Stimulated activated naive CD8-positive, alpha-beta T cell treated with anti-CD3 and anti-CD28 coated beads, Interleukin-15, amount 100 ng/mL, for 72 hours (primary cell): ENCODE data around the gene ME2.
A peak's percentile ranks its signal among the peaks of the same experiment; 100 is the strongest.
"Not testable (repeated sequence)": the region's sequence is repeated elsewhere in the genome, so short reads cannot be mapped to it uniquely, and the experiment has no call there.

Experiments
- ATAC-seq: fragments of 150-1000 bp; cut with Tn5 transposase; 2 replicates; pipeline ENCODE4 v1.10.0; 2021; ENCODE audit warnings: mild to moderate bottlenecking, moderate library complexity
- DNase-seq, 2 donors: peaks; one replicate each; pipeline ENCODE4 v3.0.0; 2021 to 2022
- H3K27ac Mint-ChIP-seq, 2 donors: one replicate each; pipeline ENCODE4 v1.8.0; 2022; ENCODE audit warnings: mild to moderate bottlenecking in 2 of 2, mixed read lengths in 2 of 2, moderate library complexity in 2 of 2
- H3K27me3 Mint-ChIP-seq: one replicate; pipeline ENCODE4 v1.8.0; 2022; ENCODE audit warnings: mixed read lengths
- H3K4me1 Mint-ChIP-seq: one replicate; pipeline ENCODE4 v1.8.0; 2022; ENCODE audit warnings: mild to moderate bottlenecking, mixed read lengths
- H3K4me3 Mint-ChIP-seq, 2 donors: one replicate each; pipeline ENCODE4 v1.8.0; 2022; ENCODE audit warnings: mild to moderate bottlenecking in 2 of 2, mixed read lengths in 2 of 2, moderate library complexity in 1 of 2
- H3K9me3 Mint-ChIP-seq, 2 donors: one replicate each; pipeline ENCODE4 v1.8.0; 2022; ENCODE audit warnings: mixed read lengths in 2 of 2

The ME2 gene

DNA sequence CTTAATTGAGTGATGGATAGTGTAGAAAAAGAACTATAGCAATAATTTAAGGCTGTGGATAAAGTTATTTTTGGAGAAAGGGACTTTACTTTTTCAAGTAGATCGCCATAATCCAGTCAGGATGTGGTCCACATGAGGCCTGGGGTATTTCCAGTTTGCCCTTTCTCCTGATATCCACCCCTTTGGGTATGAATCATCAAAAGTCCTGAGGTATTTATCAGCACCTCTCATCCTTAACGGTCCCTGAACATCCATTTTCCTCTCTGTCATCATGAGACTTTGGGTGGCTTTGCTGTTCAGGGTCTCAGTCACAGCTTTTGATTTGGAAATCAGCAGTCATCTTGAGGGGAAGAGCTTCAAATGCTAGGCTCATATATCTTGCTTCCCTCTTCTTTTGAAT is 49.6 kb downstream of the ME2 start:
- Mint-ChIP-seq H3K4me3 (no peak overlapping the region), H3K27ac (no peak overlapping the region), H3K9me3 (no peaks in the 10 kb centered on the region), H3K4me1 (no peaks in the 10 kb centered on the region), H3K27me3 (no peaks in the 10 kb centered on the region)
- no peak for ATAC-seq
- no peak for DNase-seq

DNA sequence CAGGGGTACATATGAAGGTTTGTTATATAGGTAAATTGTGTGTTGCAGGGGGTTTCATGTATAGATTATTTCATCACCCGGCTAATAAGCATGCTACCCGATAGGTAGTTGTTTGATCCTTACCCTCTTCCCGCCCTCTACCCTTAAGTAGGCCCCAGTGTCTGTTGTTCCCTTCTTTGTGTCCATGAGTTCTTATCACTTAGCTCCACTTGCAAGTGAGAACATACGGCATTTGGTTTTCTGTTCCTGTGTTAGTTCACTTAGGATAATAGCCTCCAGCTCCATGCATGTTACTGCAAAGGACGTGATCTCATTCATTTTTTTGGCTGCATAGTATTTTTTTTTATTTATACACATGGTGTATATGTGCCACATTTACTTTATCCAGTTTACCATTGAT is 54.8 kb downstream of the ME2 start:
- no peaks in the 10 kb centered on the region for H3K27me3 Mint-ChIP-seq
- ATAC-seq (no peak), DNase-seq (no peak)
- no peaks in the 10 kb centered on the region for H3K4me1 Mint-ChIP-seq
- no peak overlapping the region for H3K27ac Mint-ChIP-seq
- no peak overlapping the region for H3K4me3 Mint-ChIP-seq
- H3K9me3 Mint-ChIP-seq = no peaks in the 10 kb centered on the region

DNA sequence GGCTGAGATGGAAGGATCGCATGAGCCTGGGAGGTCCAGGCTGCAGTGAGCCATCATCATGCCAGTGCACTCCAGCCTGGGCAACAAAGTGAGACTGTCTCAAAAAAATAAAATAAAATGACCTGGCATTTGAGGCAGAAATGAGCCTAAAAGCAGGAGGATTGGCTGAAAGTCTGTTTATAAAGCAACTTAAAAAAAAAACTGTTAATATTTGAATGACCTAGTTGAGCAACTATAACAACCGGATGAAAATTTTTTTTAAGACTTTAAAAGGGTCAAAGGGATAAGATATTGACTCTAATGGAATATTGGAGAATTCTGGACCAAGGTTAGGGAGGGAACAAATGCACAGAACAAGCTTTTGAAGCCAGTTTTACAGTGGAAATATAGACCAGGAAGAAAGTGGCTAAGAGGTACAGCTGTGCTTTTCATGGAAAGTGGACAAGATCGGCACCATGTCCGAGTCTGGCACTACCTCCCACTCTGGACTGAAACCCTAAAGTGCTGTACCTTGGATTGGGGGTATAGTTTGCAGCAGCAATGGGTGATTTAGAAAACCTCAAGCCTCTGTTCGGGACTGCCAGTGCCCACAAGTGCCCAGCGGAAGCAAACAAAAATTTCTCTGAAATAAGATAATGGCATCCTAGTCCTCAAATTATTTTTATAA is 55.8 kb downstream of the ME2 start:
- Mint-ChIP-seq H3K4me1 (no peaks in the 10 kb centered on the region), H3K27me3 (no peaks in the 10 kb centered on the region), H3K9me3 (no peaks in the 10 kb centered on the region), H3K4me3 (no peak overlapping the region), H3K27ac (peak overlapping the region; percentile 11 to 48)
- DNase-seq (no peak), ATAC-seq (no peak)

DNA sequence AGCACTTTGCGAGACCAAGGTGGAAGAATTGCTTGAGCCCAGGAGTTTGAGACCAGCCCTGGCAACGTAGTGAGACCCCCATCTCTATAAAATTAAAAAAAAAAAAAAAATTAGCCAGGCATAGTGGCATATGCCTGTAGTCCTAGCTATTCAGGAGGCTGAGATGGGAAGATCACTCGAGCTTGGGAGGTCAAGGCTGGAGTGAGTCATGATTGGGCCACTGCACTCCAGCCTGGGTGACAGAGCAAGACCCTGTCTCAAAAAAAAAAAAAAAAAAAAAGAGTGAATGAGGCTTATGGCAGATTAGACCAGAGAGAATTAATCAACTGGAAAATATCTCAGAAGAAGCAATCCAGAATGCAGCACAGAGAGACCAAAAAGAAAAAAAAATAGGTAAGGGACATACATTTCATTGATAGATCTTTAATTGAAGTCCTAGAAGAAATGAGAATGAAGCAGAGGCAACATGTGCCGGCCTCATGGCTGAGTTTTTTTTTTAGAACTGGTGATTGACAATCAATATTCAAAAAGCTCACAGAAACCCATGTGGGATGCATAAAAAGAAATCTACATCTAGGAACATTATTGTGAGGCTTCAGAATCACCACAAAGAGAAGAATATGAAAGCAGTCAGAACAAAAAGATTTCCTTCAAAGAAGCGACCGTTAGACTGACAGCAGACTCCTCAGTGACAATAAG is 56.7 kb downstream of the ME2 start:
- Mint-ChIP-seq H3K4me1 (no peaks in the 10 kb centered on the region), H3K4me3 (no peak overlapping the region), H3K27ac (peak overlapping the region; percentile 69 to 78), H3K9me3 (no peaks in the 10 kb centered on the region), H3K27me3 (no peaks in the 10 kb centered on the region)
- no peak for ATAC-seq
- no peak for DNase-seq

DNA sequence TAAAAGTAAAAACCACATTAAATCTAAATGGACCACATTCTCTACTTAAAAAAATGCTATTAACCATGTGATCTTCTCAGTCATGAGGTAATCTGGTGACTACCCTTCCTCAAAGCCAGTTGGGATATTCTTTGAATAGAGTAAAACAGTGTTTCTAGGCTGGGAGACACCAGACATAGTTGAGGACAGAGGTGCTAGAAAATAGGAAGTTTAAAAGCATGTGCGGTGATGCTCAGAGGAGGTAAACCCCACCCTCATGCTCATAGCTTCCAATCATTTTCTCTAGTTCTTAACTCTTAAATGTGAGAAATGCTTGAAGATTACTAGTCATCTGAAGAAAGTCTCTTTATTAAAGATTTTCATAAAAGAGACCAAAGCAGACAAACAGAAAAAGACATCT is 58.3 kb downstream of the ME2 start:
- H3K4me3 Mint-ChIP-seq = no peak overlapping the region
- H3K27ac Mint-ChIP-seq = peak overlapping the region in 1 of 2 donors; percentile 4
- no peak for DNase-seq
- ATAC-seq = no peak
- no peaks in the 10 kb centered on the region for H3K9me3 Mint-ChIP-seq
- H3K4me1 Mint-ChIP-seq = no peaks in the 10 kb centered on the region
- no peaks in the 10 kb centered on the region for H3K27me3 Mint-ChIP-seq

DNA sequence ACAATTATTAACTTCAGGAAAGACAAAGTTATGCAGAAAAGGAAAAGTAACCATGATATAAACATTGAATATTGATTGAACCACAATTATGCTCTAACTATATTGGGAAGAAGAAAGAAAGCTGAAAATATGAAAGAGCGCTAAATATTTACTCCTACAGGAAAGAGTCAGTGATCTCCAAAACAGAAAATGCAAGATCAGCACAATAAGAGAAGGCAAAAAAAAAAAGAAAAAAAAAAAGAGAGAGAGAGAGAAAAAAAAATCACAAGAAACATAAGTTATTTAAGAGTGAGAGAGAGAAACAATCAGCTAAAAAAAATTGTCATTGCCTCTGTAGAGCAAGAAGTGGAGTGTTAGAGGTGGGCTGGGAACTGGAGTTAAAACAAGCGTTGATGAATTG is 60.0 kb downstream of the ME2 start:
- ATAC-seq = no peak
- H3K27me3 Mint-ChIP-seq = no peaks in the 10 kb centered on the region

DNA sequence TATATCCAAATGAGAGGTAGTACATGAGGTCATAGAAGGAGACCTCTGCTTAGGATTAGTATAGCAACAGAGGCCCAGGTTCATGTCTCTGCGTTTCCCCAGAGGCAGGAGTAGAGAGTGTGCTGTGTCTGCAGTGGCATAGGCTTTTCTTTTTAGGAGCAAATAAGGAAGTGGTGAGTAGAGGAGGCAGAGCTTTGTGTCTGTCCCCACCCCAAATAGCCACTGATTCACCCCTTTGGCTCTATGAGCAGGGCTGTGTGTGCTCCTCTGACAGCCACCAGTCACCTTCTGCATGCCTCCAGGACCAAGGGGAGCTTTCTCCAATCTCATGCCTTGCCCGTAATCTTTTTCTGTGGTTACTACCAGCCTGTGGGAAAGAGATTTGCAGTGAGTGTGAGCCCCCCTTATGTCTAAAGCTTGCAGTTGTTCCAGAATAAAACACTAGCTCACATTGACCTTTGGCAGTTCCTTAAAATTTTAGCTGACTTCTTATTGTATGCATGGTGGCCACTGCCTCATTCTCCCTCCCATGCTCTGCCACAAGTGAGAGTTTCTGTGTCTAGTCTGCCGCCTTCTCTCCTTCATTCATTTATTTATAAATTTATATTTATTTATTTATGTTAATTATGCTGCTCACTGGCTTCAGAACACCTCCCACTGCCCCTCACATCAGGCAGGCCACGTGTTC is 65.5 kb downstream of the ME2 start:
- ATAC-seq = no peak
- Mint-ChIP-seq H3K27me3 (no peaks in the 10 kb centered on the region), H3K9me3 (no peaks in the 10 kb centered on the region), H3K27ac (peak overlapping the region in 1 of 2 donors; percentile 56), H3K4me3 (no peak overlapping the region), H3K4me1 (no peaks in the 10 kb centered on the region)
- DNase-seq = no peak

More for the DNA sequence above, 60.0 kb downstream of the ME2 start:
- no peaks in the 10 kb centered on the region for H3K4me1 Mint-ChIP-seq
- H3K9me3 Mint-ChIP-seq = no peaks in the 10 kb centered on the region
- no peak overlapping the region for H3K27ac Mint-ChIP-seq
- no peak overlapping the region for H3K4me3 Mint-ChIP-seq
- no peak for DNase-seq

DNA sequence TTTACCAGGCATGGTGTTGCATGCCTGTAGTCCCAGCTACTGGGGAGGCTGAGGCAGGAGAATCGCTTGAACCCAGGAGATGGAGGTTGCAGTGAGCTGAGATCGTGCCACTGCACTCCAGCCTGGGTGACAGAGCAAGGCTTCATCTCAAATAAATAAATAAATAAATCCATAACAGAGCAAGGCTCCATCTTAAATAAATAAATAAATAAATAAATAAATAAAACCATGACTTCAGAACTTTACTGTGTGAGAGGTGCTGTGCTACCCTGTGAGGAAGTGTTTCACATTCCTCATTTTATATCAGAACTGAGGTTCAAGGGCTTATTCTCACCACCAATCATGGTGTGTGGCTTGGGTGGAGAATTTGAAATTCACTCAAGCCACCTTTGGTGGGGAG is 67.0 kb downstream of the ME2 start:
- H3K4me3 Mint-ChIP-seq, H3K27me3 Mint-ChIP-seq, H3K9me3 Mint-ChIP-seq, DNase-seq, H3K4me1 Mint-ChIP-seq, H3K27ac Mint-ChIP-seq, ATAC-seq: not testable (repeated sequence)

DNA sequence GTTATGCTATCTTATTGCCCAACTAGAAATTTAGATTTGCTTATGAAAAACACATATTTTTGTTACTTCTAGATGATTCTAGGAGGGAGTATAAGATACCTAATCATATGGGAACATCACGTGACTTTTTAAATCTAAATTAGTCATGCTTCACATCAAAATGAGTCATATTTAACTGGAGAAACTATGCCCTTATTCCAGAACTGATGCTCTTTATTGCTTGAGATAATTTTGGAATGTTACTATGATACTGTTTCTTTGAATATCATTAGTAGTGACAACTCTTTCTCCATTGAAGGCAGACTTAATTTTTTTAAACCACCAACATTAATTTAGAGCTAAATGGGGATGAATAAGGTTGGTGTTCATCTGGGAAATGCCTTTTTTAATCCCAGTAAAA is 69.0 kb downstream of the ME2 start:
- no peak for ATAC-seq

DNA sequence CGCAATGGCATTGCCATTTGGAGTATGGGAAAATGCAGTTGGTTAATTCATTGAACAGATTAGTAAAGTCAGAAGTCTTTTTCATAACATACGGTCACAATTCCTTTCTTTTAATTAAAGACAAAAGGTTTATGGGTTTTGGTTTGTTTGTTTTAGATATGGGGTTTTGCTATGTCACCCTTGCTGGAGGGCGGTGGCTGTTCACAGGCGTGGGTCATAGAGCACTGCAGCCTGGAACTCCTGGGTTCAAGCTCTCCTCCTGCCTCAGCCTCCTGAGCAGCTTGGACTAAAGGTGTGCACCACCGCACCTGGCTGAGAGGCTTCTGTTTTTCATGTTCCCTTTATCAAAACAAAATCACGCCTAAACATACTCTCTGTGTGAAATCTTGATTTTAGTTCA is 70.3 kb downstream of the ME2 start:
- Mint-ChIP-seq H3K27ac (no peak overlapping the region), H3K4me3 (no peak overlapping the region), H3K4me1 (no peaks in the 10 kb centered on the region), H3K9me3 (no peaks in the 10 kb centered on the region), H3K27me3 (no peaks in the 10 kb centered on the region)
- ATAC-seq (no peak), DNase-seq (no peak)

More for the DNA sequence above, 69.0 kb downstream of the ME2 start:
- Mint-ChIP-seq H3K9me3 (no peaks in the 10 kb centered on the region), H3K4me1 (no peaks in the 10 kb centered on the region), H3K4me3 (no peak overlapping the region), H3K27me3 (no peaks in the 10 kb centered on the region), H3K27ac (no peak overlapping the region)
- no peak for DNase-seq

DNA sequence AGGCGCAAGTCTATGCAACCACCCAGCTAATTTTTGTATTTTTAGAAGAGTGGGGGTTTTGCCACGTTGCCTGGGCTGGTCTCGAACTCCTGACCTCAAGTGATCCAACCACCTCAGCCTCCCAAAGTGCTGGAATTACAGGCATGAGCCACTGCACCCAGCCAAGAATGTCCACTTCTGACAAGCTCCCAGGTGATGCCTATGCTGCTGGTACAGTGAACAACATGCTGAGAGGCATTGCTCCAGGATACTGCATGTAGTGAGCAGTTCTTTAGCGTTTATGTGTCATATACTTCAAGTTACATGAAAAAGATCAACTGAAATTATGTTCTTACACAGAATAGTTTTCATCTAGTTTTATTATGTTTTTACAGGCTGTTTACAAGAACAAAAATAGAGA is 71.7 kb downstream of the ME2 start:
- Mint-ChIP-seq H3K27me3 (no peaks in the 10 kb centered on the region), H3K9me3 (no peaks in the 10 kb centered on the region), H3K4me1 (no peaks in the 10 kb centered on the region), H3K4me3 (no peak overlapping the region), H3K27ac (no peak overlapping the region)
- no peak for ATAC-seq
- no peak for DNase-seq

DNA sequence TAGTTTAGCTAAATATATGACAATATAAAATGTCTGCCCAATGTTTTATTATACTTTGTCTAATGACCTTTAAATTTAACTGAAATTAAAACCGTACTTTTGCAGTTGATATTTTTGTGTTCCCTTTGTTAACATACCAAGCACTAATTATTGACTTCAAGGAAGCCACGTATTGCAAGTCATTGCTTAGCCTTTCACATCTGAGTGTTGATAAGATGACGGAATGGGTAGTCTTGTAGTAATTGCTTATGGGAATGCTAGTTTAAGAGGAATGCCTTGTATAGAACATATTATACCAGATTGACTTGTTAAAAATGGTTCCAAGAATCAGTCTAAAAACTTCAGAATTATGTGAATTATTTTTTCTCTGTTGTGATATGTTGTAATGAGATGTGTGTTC is 74.9 kb downstream of the ME2 start:
- H3K4me3 Mint-ChIP-seq = no peak overlapping the region
- H3K27ac Mint-ChIP-seq = no peak overlapping the region
- no peak for DNase-seq
- ATAC-seq = no peak
- no peaks in the 10 kb centered on the region for H3K4me1 Mint-ChIP-seq
- H3K9me3 Mint-ChIP-seq = no peaks in the 10 kb centered on the region
- H3K27me3 Mint-ChIP-seq = no peaks in the 10 kb centered on the region

DNA sequence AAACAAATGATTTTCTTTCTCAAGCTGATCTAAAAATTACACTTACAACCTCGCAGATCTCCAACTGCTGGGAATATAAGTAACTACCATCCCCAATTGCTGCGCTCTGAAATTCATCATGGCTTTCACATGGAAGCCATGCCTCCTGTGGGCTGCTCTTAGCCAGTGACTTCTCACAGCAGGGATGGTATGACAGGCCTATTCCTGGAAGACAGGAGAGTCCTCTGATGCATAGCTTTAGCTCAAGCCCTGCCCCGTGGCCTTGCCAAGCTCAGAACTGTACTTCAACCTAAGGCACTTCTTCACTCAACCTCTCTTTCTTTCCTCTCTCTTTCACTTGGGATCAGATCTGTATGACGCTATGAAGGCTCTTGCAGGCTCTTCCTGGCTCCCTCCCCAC is 76.3 kb downstream of the ME2 start:
- no peaks in the 10 kb centered on the region for H3K4me1 Mint-ChIP-seq
- ATAC-seq = no peak

DNA sequence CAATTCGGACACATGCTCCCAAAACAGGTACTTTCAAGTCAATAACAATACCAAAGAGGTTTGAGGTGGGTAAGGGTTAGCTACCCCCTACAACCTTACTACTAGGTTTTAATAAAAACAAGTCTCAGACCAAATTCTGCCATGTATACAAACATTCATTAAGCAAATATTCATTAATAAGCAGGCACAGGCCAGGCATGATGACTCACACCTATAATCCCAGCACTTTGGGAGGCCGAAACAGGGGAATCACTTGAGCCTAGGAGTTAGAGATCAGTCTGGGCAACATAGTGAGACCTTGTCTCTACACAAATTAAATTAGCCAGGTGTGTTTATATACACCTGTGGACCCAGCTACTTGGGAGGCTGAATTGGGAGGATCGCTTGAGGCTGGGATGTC is 77.2 kb downstream of the ME2 start:
- H3K27ac Mint-ChIP-seq = no peak overlapping the region
- ATAC-seq = no peak
- H3K4me1 Mint-ChIP-seq = no peaks in the 10 kb centered on the region

More for the DNA sequence above, 76.3 kb downstream of the ME2 start:
- H3K4me3 Mint-ChIP-seq = no peak overlapping the region
- H3K27me3 Mint-ChIP-seq = no peaks in the 10 kb centered on the region
- DNase-seq = no peak
- peaks cover 0 to 4% of the 10 kb centered on the region in 2 donors for H3K9me3 Mint-ChIP-seq
- H3K27ac Mint-ChIP-seq = no peak overlapping the region

DNA sequence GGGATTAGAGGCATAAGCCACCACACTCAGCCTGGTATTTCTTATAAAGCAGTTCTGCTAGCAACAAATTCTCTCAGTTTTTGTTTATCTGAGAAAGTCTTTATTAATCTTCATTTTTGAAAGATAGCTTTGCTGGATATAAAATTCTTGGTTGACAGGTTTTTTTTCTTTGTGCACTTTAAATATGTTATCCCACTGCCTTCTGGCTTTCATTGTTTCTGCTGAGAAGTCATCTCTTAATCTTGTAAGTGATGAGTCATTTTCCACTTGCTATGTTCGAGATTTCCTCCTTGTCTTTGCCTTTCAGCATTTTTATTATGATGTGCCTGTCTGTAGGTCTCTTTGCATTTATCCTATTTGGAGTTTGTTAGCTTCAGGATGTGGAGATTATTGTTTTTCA is 83.1 kb downstream of the ME2 start:
- H3K27me3 Mint-ChIP-seq = no peaks in the 10 kb centered on the region
- no peak overlapping the region for H3K27ac Mint-ChIP-seq
- no peak for ATAC-seq
- peaks cover 29 to 31% of the 10 kb centered on the region in 2 donors for H3K9me3 Mint-ChIP-seq
- H3K4me1 Mint-ChIP-seq = no peaks in the 10 kb centered on the region
- no peak for DNase-seq
- no peak overlapping the region for H3K4me3 Mint-ChIP-seq

More for the DNA sequence above, 77.2 kb downstream of the ME2 start:
- Mint-ChIP-seq H3K4me3 (no peak overlapping the region), H3K27me3 (no peaks in the 10 kb centered on the region), H3K9me3 (peaks cover 4 to 5% of the 10 kb centered on the region in 2 donors)
- DNase-seq = no peak
